ENCODE results near the gene SFXN2.

DNA sequence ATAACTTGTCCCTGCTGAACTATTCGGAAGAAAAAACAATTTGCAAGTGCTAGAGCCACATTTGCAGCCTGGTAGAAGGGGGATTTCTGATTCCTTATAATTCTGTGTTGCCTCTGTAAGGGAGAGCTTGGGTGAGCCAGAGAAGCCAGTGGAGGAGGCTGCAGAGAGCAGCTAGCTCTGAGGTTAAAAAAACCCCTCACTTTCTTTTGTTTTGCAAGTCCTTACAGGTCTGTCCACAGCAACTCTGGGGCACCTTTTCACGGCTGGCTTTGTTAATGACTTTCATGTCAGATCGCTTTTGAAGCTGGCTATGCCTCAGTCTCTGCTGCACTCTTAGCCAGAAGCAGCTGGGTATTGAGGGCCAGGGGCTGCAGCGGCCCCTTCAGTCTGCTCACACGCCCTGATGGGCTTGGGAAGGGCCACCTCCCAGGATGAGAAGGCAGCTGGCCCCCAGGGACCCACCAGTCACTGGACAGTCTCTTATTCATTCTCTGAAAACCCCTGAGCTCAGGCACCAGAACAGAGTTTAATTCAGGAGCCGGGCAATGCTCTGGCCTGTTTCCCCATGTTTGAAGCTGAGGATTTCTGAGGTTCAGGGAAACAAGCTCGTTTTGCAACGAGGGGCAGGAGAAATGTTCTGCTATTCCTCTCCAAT is 39.3 kb upstream of the SFXN2 start:
- TF ChIP-seq CTCF (IDR thresholded peaks at IDR 0.05) (no peak), POLR2A (IDR thresholded peaks at IDR 0.05) (no peak)

All from esophagus squamous epithelium (tissue), 4 donors.